ENCODE data around the gene TLCD3B.

The TLCD3B gene

GRCh38 chr16:30007378-30007895 lies 23.6 kb downstream of the TLCD3B start:
- H3K14ac ChIP-seq (ENCODE audit: low read length in 2 of 2), result no peak overlapping the region
- H3K4me3 ChIP-seq (ENCODE audit: insufficient read depth in 1 of 2, low read depth in 1 of 2, low read length in 2 of 2), result no peak overlapping the region
- no peak overlapping the region for H3K9ac ChIP-seq (ENCODE audit: low read length)
- peaks cover 33 to 44% of the 10 kb centered on the region in 2 experiments for H3K27me3 ChIP-seq (ENCODE audit: control insufficient read depth in 1 of 2, insufficient read depth in 1 of 2, low read length in 2 of 2)
- H2AK5ac ChIP-seq (ENCODE audit: low read length, severe bottlenecking), result no peak overlapping the region
- no peak overlapping the region for H4K8ac ChIP-seq (ENCODE audit: low read length)
- no peak overlapping the region for H3K18ac ChIP-seq (ENCODE audit: low read depth in 1 of 2, low read length in 2 of 2)
- peaks cover 5% of the 10 kb centered on the region for H3K79me1 ChIP-seq (replicated peaks; ENCODE audit: low read length, poor library complexity, severe bottlenecking)
- H2AFZ ChIP-seq (ENCODE audit: low read depth, low read length), result no peak overlapping the region
- no peak overlapping the region for H3K4ac ChIP-seq (ENCODE audit: low read depth in 1 of 2, low read length in 2 of 2)
- H2BK15ac ChIP-seq (ENCODE audit: low read depth, poor library complexity, severe bottlenecking), result no peak overlapping the region
- 93% methylated on average over 11 of the region's 11 CpGs for WGBS
- no peaks in the 10 kb centered on the region for H3K9me3 ChIP-seq (ENCODE audit: control insufficient read depth, low read length)
- no peak for DNase-seq
- no peak overlapping the region for H3K23ac ChIP-seq (ENCODE audit: low read length in 2 of 2)
- no peak overlapping the region for H2BK5ac ChIP-seq (ENCODE audit: low read depth, low read length, poor library complexity, severe bottlenecking)
- no peak overlapping the region for H2BK120ac ChIP-seq (ENCODE audit: low read depth, low read length)
- no peak overlapping the region for H3K27ac ChIP-seq (ENCODE audit: low read length, poor library complexity, severe bottlenecking)
- H2BK12ac ChIP-seq (ENCODE audit: low read length in 2 of 2), result no peak overlapping the region
- H3K4me1 ChIP-seq (ENCODE audit: control insufficient read depth, insufficient read depth, low read depth, low read length), result peaks cover 20% of the 10 kb centered on the region
- H4K91ac ChIP-seq (ENCODE audit: low read length), result no peak overlapping the region
- H3K36me3 ChIP-seq (ENCODE audit: control insufficient read depth in 1 of 2, insufficient read depth in 2 of 2, low read depth in 1 of 2, low read length in 2 of 2), result peaks cover 10 to 44% of the 10 kb centered on the region in 2 experiments
- no peak overlapping the region for H3K4me2 ChIP-seq (ENCODE audit: low read length, poor library complexity, severe bottlenecking)

- 93% methylated on average over 34 of the region's 34 CpGs for WGBS
- no peak overlapping the region for H3K14ac ChIP-seq (ENCODE audit: low read length in 2 of 2)
These were observed 24.3 kb downstream of the TLCD3B start for GRCh38 chr16:30006659-30007377.

GRCh38 chr16:30006095-30006473 lies 25.0 kb downstream of the TLCD3B start:
- Histone ChIP-seq H3K36me3 (ENCODE audit: control insufficient read depth in 1 of 2, insufficient read depth in 2 of 2, low read depth in 1 of 2, low read length in 2 of 2) (peaks cover 17 to 58% of the 10 kb centered on the region in 2 experiments), H4K91ac (ENCODE audit: low read length) (no peak overlapping the region), H2BK5ac (ENCODE audit: low read depth, low read length, poor library complexity, severe bottlenecking) (no peak overlapping the region), H2AFZ (ENCODE audit: low read depth, low read length) (no peak overlapping the region), H3K9ac (ENCODE audit: low read length) (no peak overlapping the region), H2BK12ac (ENCODE audit: low read length in 2 of 2) (peak overlapping the region in 1 of 2 experiments; percentile 37), H3K79me1 (replicated peaks; ENCODE audit: low read length, poor library complexity, severe bottlenecking) (peaks cover 7% of the 10 kb centered on the region), H3K4ac (ENCODE audit: low read depth in 1 of 2, low read length in 2 of 2) (no peak overlapping the region), H3K27me3 (ENCODE audit: control insufficient read depth in 1 of 2, insufficient read depth in 1 of 2, low read length in 2 of 2) (peaks cover 21 to 36% of the 10 kb centered on the region in 2 experiments), H3K23ac (ENCODE audit: low read length in 2 of 2) (no peak overlapping the region), H3K4me2 (ENCODE audit: low read length, poor library complexity, severe bottlenecking) (no peak overlapping the region), H3K14ac (ENCODE audit: low read length in 2 of 2) (no peak overlapping the region), H4K8ac (ENCODE audit: low read length) (no peak overlapping the region), H3K18ac (ENCODE audit: low read depth in 1 of 2, low read length in 2 of 2) (no peak overlapping the region), H2BK120ac (ENCODE audit: low read depth, low read length) (no peak overlapping the region), H3K27ac (ENCODE audit: low read length, poor library complexity, severe bottlenecking) (no peak overlapping the region), H2BK15ac (ENCODE audit: low read depth, poor library complexity, severe bottlenecking) (no peak overlapping the region), H3K4me3 (ENCODE audit: insufficient read depth in 1 of 2, low read depth in 1 of 2, low read length in 2 of 2) (no peak overlapping the region), H2AK5ac (ENCODE audit: low read length, severe bottlenecking) (no peak overlapping the region), H3K4me1 (ENCODE audit: control insufficient read depth, insufficient read depth, low read depth, low read length) (peaks cover 12% of the 10 kb centered on the region), H3K9me3 (ENCODE audit: control insufficient read depth, low read length) (no peaks in the 10 kb centered on the region)
- DNase-seq, result no peak
- WGBS, result 97% methylated on average over 18 of the region's 18 CpGs

More at GRCh38 chr16:30006659-30007377, 24.3 kb downstream of the TLCD3B start:
- Histone ChIP-seq H3K4me2 (ENCODE audit: low read length, poor library complexity, severe bottlenecking) (no peak overlapping the region), H3K4me1 (ENCODE audit: control insufficient read depth, insufficient read depth, low read depth, low read length) (peaks cover 20% of the 10 kb centered on the region), H3K27me3 (ENCODE audit: control insufficient read depth in 1 of 2, insufficient read depth in 1 of 2, low read length in 2 of 2) (peaks cover 28 to 40% of the 10 kb centered on the region in 2 experiments), H3K9ac (ENCODE audit: low read length) (no peak overlapping the region), H3K4me3 (ENCODE audit: insufficient read depth in 1 of 2, low read depth in 1 of 2, low read length in 2 of 2) (no peak overlapping the region), H4K8ac (ENCODE audit: low read length) (no peak overlapping the region), H2AFZ (ENCODE audit: low read depth, low read length) (no peak overlapping the region), H3K9me3 (ENCODE audit: control insufficient read depth, low read length) (no peaks in the 10 kb centered on the region), H3K23ac (ENCODE audit: low read length in 2 of 2) (no peak overlapping the region), H2BK15ac (ENCODE audit: low read depth, poor library complexity, severe bottlenecking) (no peak overlapping the region), H2BK12ac (ENCODE audit: low read length in 2 of 2) (no peak overlapping the region), H3K27ac (ENCODE audit: low read length, poor library complexity, severe bottlenecking) (no peak overlapping the region), H3K4ac (ENCODE audit: low read depth in 1 of 2, low read length in 2 of 2) (no peak overlapping the region), H3K79me1 (replicated peaks; ENCODE audit: low read length, poor library complexity, severe bottlenecking) (peaks cover 5% of the 10 kb centered on the region), H2AK5ac (ENCODE audit: low read length, severe bottlenecking) (no peak overlapping the region), H4K91ac (ENCODE audit: low read length) (no peak overlapping the region), H2BK5ac (ENCODE audit: low read depth, low read length, poor library complexity, severe bottlenecking) (no peak overlapping the region), H3K18ac (ENCODE audit: low read depth in 1 of 2, low read length in 2 of 2) (no peak overlapping the region), H2BK120ac (ENCODE audit: low read depth, low read length) (no peak overlapping the region), H3K36me3 (ENCODE audit: control insufficient read depth in 1 of 2, insufficient read depth in 2 of 2, low read depth in 1 of 2, low read length in 2 of 2) (peaks cover 13 to 50% of the 10 kb centered on the region in 2 experiments)
- no peak for DNase-seq

- 83% methylated on average over 33 of the region's 35 CpGs for WGBS
These were observed 25.6 kb downstream of the TLCD3B start for GRCh38 chr16:30005341-30006094.

More at GRCh38 chr16:30005341-30006094, 25.6 kb downstream of the TLCD3B start:
- peaks cover 12% of the 10 kb centered on the region for H3K79me1 ChIP-seq (replicated peaks; ENCODE audit: low read length, poor library complexity, severe bottlenecking)
- H3K36me3 ChIP-seq (ENCODE audit: control insufficient read depth in 1 of 2, insufficient read depth in 2 of 2, low read depth in 1 of 2, low read length in 2 of 2), result peaks cover 20 to 63% of the 10 kb centered on the region in 2 experiments
- no peak overlapping the region for H2BK120ac ChIP-seq (ENCODE audit: low read depth, low read length)
- no peak overlapping the region for H3K9ac ChIP-seq (ENCODE audit: low read length)
- H3K27me3 ChIP-seq (ENCODE audit: control insufficient read depth in 1 of 2, insufficient read depth in 1 of 2, low read length in 2 of 2), result peaks cover 17 to 34% of the 10 kb centered on the region in 2 experiments
- H3K4ac ChIP-seq (ENCODE audit: low read depth in 1 of 2, low read length in 2 of 2), result no peak overlapping the region
- no peak overlapping the region for H3K23ac ChIP-seq (ENCODE audit: low read length in 2 of 2)
- no peaks in the 10 kb centered on the region for H3K9me3 ChIP-seq (ENCODE audit: control insufficient read depth, low read length)
- no peak overlapping the region for H3K27ac ChIP-seq (ENCODE audit: low read length, poor library complexity, severe bottlenecking)
- H2AK5ac ChIP-seq (ENCODE audit: low read length, severe bottlenecking), result no peak overlapping the region
- no peak overlapping the region for H4K91ac ChIP-seq (ENCODE audit: low read length)
- H3K4me2 ChIP-seq (ENCODE audit: low read length, poor library complexity, severe bottlenecking), result no peak overlapping the region
- no peak overlapping the region for H4K8ac ChIP-seq (ENCODE audit: low read length)
- H2BK12ac ChIP-seq (ENCODE audit: low read length in 2 of 2), result no peak overlapping the region
- H2BK5ac ChIP-seq (ENCODE audit: low read depth, low read length, poor library complexity, severe bottlenecking), result no peak overlapping the region
- peaks cover 7% of the 10 kb centered on the region for H3K4me1 ChIP-seq (ENCODE audit: control insufficient read depth, insufficient read depth, low read depth, low read length)
- H3K4me3 ChIP-seq (ENCODE audit: insufficient read depth in 1 of 2, low read depth in 1 of 2, low read length in 2 of 2), result no peak overlapping the region
- no peak overlapping the region for H2AFZ ChIP-seq (ENCODE audit: low read depth, low read length)
- H3K18ac ChIP-seq (ENCODE audit: low read depth in 1 of 2, low read length in 2 of 2), result no peak overlapping the region
- no peak overlapping the region for H2BK15ac ChIP-seq (ENCODE audit: low read depth, poor library complexity, severe bottlenecking)
- no peak overlapping the region for H3K14ac ChIP-seq (ENCODE audit: low read length in 2 of 2)
- peak; percentile 49 for DNase-seq
